COLO668 (cell line): ENCODE measurements around the gene FADS2.

Experiments used
- DNase-seq: peaks from one replicate; lab custom pipeline; 2025; ENCODE audit not compliant: unreplicated experiment; lab: John Stamatoyannopoulos, UW

Gene FADS2

GRCh38 chr11:61820174-61820573, 7.9 kb upstream of the FADS2 start:
- DNase-seq, result no peak

GRCh38 chr11:61826930-61827570, 1.1 kb upstream of the FADS2 start:
- DNase-seq, result no peak

DNA sequence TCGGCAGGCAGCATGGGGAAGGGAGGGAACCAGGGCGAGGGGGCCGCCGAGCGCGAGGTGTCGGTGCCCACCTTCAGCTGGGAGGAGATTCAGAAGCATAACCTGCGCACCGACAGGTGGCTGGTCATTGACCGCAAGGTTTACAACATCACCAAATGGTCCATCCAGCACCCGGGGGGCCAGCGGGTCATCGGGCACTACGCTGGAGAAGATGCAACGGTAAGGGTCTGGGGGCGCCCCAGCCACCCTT, 204 bp downstream of the FADS2 start:
- DNase-seq, result no peak

GRCh38 chr11:61828629-61829407, 718 bp downstream of the FADS2 start:
- DNase-seq, result peak; percentile 53

DNA sequence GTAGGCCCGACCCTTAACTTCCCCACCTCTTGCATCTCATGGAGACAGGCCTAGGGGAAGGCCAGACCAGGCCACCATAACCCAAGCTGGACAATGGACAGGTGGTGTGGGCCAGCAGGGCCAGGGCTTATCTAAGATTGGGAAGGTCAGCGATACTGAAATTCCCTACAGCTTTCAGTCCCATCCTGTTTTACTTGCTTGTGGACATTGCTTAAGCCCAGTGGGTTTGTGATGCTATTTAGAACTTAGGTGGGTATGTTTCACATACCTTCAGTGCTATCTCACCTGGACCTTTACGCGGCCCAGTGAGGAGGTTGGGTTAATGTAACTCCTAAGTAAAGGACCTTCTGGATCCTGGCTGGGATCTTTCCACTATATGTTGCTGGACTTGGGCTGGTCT, 1.7 kb downstream of the FADS2 start:
- no peak for DNase-seq

DNA sequence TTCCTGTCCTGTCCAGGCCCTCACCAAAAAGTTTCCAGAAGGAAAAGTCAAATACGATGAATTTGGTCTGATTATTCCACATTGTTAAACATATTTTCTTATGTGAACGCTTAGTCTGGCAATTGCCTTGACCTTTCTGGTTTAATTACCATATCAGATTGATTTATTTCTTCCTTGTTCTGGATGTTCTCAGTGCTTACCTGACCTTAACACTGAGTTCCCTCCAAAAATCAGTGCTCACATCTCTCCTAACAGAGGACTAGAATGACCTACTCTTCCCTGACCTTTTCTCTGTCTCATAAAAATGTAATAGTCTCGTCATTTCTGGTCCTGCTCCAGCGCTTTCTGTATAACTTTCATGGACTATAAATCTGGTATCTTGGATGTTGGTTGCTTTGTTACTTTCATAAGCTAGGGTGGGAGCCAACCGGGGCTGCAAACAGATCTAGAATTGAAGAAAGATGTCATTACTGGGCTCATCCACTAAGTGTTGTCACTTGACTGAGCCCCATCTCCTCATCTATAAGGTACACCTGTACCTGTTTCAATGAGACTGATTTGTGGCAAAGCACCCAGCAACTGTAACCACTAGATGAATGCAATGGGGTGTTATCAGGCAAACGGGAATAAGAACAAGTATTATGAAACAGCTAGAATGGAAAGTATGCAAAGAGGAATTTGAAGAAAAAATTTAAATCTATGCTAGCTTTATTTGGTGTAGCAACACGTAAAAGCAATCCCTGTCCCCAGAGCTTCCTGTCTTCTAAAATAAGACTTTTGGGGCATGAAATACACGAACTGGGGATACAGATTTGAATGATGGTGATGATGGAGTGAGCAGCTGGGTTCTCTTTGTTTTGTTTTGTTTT, 2.4 kb downstream of the FADS2 start:
- DNase-seq, result no peak

DNA sequence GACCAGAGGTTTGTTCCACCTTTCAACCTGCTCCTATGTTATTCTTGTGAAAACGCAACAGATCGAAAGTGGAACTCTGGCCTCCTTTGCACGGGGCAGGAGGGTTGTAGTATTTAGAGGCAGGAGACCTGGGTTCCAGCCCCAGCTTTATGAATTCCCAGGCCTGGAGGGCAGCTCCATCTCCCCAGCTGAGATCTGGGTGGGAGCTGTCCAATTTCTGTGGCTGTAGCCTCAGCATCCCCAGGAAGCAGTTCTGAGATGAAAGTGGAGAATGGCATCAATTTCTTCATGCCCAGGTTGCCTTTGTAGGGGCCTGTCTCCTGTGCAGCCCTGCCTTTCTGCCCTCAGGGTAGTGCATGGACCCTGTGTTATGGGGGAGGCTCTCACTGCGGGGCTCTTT, 4.1 kb downstream of the FADS2 start:
- DNase-seq, result no peak

GRCh38 chr11:61832754-61833153, 4.7 kb downstream of the FADS2 start:
- DNase-seq, result no peak

DNA sequence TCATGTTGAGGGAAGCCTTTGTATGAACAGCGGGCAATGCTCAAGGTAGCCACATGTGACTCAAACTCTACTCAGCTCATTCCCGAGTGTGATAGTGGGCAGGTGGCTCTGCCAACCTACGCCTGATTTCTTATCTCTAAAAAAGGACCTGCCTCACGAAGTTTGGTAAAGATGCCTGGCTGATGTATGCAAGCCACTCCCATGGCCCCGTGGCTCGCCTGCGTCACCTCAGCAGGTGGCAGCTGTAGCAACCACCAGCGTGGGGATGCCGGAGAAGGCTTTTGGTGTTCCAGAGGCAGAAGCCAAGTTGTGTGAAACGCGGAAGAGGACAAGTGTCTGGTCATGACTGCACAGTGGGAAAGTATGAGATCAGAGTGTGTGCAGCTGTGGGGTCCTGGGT, 5.4 kb downstream of the FADS2 start:
- no peak for DNase-seq

- DNase-seq, result no peak
Measured at GRCh38 chr11:61833926-61834277, 5.8 kb downstream of the FADS2 start.

- no peak for DNase-seq
Measured at GRCh38 chr11:61834278-61835048, 6.4 kb downstream of the FADS2 start.

- DNase-seq, result no peak
Measured at GRCh38 chr11:61836193-61836592, 8.1 kb downstream of the FADS2 start.

DNA sequence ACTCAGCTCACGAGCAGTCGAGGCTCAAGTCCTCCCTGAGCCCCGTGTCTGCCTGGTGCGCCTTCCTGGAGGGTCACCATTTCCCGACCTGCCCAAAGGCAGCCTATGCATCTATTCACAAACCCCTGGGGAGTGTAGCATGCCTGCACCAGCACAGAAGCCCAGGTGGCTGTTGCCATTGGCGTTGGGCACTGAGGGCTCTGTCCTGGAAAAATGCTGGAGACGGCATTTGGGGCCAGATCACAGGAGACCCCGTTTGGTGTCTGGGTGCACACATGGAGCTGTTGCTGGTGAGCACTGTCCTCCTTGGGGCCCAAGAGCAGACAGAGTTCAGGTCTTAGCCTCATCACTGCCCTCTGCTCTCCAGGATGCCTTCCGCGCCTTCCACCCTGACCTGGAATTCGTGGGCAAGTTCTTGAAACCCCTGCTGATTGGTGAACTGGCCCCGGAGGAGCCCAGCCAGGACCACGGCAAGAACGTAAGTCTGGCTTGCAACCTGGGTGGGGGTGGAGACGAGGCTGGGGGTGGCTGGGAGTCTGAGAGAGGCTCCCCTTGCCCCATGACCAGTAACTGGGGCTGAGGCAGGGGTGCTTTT, 9.4 kb downstream of the FADS2 start:
- no peak for DNase-seq

DNA sequence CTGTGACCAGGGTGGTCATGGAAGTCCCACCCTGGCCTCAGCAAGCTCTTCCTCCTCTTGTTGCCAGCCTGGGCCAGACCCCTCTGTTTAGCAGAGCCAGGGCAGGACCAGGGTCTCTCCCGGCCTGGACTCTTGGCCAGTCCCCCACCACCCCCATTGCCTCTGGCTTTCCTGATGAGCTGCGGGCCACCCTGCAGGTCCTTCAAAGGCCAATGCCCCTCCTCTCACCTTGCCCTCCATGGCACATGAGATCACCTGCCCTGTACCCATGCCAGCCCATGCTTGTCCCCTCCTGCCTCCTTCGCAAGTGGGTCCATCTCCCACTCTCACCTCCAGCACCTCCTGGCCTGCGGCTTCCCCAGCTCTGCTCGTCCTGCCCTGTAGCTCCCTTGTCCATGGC, 10.4 kb downstream of the FADS2 start:
- DNase-seq, result no peak

DNA sequence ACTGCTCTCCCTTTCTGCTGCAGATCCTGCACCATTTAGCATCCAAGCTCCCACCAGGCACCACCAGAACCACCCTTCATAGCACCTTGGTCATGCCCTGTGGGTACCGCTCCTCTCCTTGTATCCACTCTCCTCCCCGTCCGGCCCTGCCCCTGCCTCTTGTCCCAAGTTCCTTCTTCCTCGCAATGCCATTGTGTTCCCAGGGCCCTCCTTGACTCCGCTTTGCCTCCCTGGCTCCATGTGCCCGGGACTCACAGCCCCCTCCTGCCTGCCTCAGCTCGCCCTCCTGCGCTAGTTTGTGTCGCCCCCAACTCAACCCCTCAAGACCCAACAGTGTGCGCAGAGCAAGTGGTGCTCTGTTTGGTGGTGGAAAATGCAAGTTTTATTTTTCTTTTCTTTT, 10.8 kb downstream of the FADS2 start:
- no peak for DNase-seq

DNA sequence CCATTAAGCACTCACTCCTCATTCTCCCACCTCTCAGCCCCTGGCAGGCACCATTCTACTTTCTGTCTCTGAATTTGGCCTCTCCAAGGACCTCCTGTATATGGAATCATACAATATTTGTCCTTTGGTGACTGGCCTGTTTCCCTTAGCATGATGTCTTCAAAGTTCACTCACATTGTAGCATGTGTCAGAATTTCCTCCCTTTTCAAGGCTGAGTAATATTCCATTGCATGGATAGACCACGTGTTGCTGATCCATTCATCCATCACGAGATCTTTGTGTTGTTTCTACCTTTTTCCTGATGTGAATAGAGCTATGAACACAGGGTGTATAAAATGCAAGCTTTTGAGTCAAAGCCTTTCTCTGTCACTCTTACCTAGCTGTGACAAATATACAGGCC, 11.6 kb downstream of the FADS2 start:
- no peak for DNase-seq

DNA sequence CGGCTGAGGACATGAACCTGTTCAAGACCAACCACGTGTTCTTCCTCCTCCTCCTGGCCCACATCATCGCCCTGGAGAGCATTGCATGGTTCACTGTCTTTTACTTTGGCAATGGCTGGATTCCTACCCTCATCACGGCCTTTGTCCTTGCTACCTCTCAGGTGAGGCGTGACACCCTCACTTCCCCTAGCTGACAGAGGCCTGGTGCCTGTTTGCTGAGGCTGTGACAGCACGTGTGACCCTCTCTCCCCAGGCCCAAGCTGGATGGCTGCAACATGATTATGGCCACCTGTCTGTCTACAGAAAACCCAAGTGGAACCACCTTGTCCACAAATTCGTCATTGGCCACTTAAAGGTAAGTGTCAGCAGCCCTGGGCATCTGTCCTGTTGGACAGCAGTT, 12.3 kb downstream of the FADS2 start:
- DNase-seq, result no peak

GRCh38 chr11:61841636-61842527, 13.8 kb downstream of the FADS2 start:
- no peak for DNase-seq

DNA sequence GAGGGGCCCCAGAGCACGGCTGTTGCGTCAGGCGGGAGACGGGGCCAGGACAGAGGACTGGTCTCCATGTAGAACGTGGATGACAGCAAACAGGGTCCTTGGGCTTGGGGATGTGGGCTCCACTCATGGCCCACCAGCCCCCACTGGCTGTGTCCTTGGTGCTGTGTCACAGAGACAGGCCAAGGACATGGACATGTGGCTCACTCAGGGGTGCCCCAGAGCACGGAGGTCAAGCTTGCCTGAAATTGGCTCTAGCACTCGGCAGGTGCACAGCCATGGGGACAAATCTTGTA, 14.4 kb downstream of the FADS2 start:
- no peak for DNase-seq

DNA sequence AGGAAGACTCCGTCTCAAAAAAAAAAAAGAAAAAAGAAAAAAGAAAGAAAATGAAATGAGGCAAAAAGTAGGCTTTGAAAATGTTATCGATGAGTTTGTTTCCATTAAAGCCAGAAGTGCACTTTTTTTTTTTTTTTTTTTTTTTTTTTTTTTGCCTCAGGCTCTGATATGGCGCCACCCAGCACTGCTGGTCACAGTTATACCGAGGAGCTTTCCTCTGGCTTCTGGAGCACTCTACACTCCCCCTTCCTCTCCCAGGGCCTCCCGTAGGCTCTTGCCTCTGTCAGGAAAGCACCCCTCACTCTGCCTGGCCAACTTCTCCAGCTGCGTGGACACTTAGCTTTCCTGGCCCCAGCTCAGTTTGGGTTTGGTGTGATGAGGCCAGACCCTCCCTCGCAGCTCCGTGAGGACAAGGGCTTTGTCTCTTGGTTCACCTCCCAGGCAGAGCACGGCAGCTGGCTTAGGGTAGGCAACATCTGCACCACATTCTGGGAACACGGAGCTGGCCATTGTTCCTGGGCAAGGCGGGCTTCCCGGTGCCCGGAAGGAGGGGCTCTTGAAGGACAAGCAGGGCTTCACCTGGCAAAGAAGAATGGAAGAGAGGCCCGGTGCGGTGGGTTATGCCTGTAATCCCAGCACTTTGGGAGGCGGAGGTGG, 16.9 kb downstream of the FADS2 start:
- DNase-seq, result no peak
